HG02642 (cell line): Measurements from ENCODE around the gene CST9L.

ENCODE experiments used
- ATAC-seq: cut with Tn5 transposase; IDR thresholded peaks from one replicate; pipeline ENCODE4 v1.9.1; 2021; ENCODE audit warnings: mild to moderate bottlenecking; ENCODE audit not compliant: unreplicated experiment, poor library complexity

The CST9L gene

GRCh38 chr20:23550227-23550626 lies 18.1 kb downstream of the CST9L start:
- no peak for ATAC-seq

GRCh38 chr20:23548408-23548807 lies 19.9 kb downstream of the CST9L start:
- no peak for ATAC-seq

GRCh38 chr20:23547613-23548012 lies 20.7 kb downstream of the CST9L start:
- ATAC-seq = no peak

GRCh38 chr20:23546435-23547144 lies 21.7 kb downstream of the CST9L start:
- no peak for ATAC-seq

- no peak for ATAC-seq
These were observed 24.2 kb downstream of the CST9L start for GRCh38 chr20:23544133-23544532.

- ATAC-seq = no peak
These were observed 25.5 kb downstream of the CST9L start for GRCh38 chr20:23542801-23543200.

- no peak for ATAC-seq
These were observed 26.5 kb downstream of the CST9L start for GRCh38 chr20:23541776-23542175.

- no peak for ATAC-seq
These were observed 27.0 kb downstream of the CST9L start for GRCh38 chr20:23541330-23541729.

GRCh38 chr20:23540624-23541023 lies 27.7 kb downstream of the CST9L start:
- ATAC-seq = no peak

GRCh38 chr20:23537030-23537429 lies 31.3 kb downstream of the CST9L start:
- no peak for ATAC-seq

- ATAC-seq = no peak
These were observed 31.8 kb downstream of the CST9L start for GRCh38 chr20:23536328-23536974.

GRCh38 chr20:23534801-23535593 lies 33.3 kb downstream of the CST9L start:
- ATAC-seq = no peak

GRCh38 chr20:23533161-23533560 lies 35.1 kb downstream of the CST9L start:
- no peak for ATAC-seq

GRCh38 chr20:23532533-23532932 lies 35.8 kb downstream of the CST9L start:
- ATAC-seq = no peak

GRCh38 chr20:23530937-23531567 lies 37.2 kb downstream of the CST9L start:
- ATAC-seq = no peak

- no peak for ATAC-seq
These were observed 39.3 kb downstream of the CST9L start for GRCh38 chr20:23528867-23529431.

- ATAC-seq = no peak
These were observed 41.4 kb downstream of the CST9L start for GRCh38 chr20:23526850-23527249.

GRCh38 chr20:23524146-23524545 lies 44.1 kb downstream of the CST9L start:
- ATAC-seq = no peak

- ATAC-seq = no peak
These were observed 48.1 kb downstream of the CST9L start for GRCh38 chr20:23520185-23520584.

- no peak for ATAC-seq
These were observed 48.7 kb downstream of the CST9L start for GRCh38 chr20:23519556-23519955.
